Astrocyte of the hippocampus (primary cell): ENCODE measurements around the gene CARD16.
"Not testable (repeated sequence)": the region's sequence is repeated elsewhere in the genome, so short reads cannot be mapped to it uniquely, and the experiment has no call there.

Experiments
- DNase-seq: peaks from one replicate; pipeline ENCODE4 v3.0.0; 2011; ENCODE audit warnings: low read depth, low spot score

The CARD16 gene

GRCh38 chr11:105044557-105045524 is at the start of gene CARD16:
TSS of gene CARD16 (minus strand) at chr11:105045335. CDS start at chr11:105045297, 38 bp downstream.
- peak; percentile 46 for DNase-seq

GRCh38 chr11:105092256-105093239 is 47.4 kb upstream of the CARD16 start:
- no peak for DNase-seq

- DNase-seq: no peak
Measured at GRCh38 chr11:105081412-105082150, 36.4 kb upstream of the CARD16 start.

GRCh38 chr11:105080171-105080906 is 35.2 kb upstream of the CARD16 start:
- peak; percentile 2 for DNase-seq

GRCh38 chr11:105078283-105078682 is 33.1 kb upstream of the CARD16 start:
- peak; percentile 37 for DNase-seq

GRCh38 chr11:105077141-105077790 is 32.1 kb upstream of the CARD16 start:
- not testable (repeated sequence) for DNase-seq

- no peak for DNase-seq
Measured at GRCh38 chr11:105074166-105074530, 29.0 kb upstream of the CARD16 start.

- DNase-seq: no peak
Measured at GRCh38 chr11:105073456-105074165, 28.5 kb upstream of the CARD16 start.

- DNase-seq: not testable (repeated sequence)
Measured at GRCh38 chr11:105072080-105072479, 26.9 kb upstream of the CARD16 start.

- DNase-seq: no peak
Measured at GRCh38 chr11:105071089-105071732, 26.1 kb upstream of the CARD16 start.

- no peak for DNase-seq
Measured at GRCh38 chr11:105070306-105070705, 25.2 kb upstream of the CARD16 start.

- DNase-seq: not testable (repeated sequence)
Measured at GRCh38 chr11:105069749-105070148, 24.6 kb upstream of the CARD16 start.

GRCh38 chr11:105063245-105063941 is 18.3 kb upstream of the CARD16 start:
- DNase-seq: not testable (repeated sequence)

- no peak for DNase-seq
Measured at GRCh38 chr11:105057432-105057831, 12.3 kb upstream of the CARD16 start.

GRCh38 chr11:105056446-105056845 is 11.3 kb upstream of the CARD16 start:
- DNase-seq: no peak

GRCh38 chr11:105054723-105055493 is 9.8 kb upstream of the CARD16 start:
- no peak for DNase-seq

GRCh38 chr11:105052487-105052886 is 7.4 kb upstream of the CARD16 start:
- DNase-seq: no peak

- peak; percentile 2 for DNase-seq
Measured at GRCh38 chr11:105051559-105051958, 6.4 kb upstream of the CARD16 start.
